K562 (cell line): ENCODE measurements around the gene FRMD4A. TPM values are rescaled to one million over a fixed set of nuclear protein-coding genes. Genes with fewer than 3 reads are reported as not detected.

Experiments
- ATAC-seq: fragments of 200-7000 bp; cut with Tn5 transposase; 3 replicates; pipeline ENCODE4 v1.9.1; 2020; ENCODE audit warnings: moderate library complexity
- BruUV-seq: library from RNA; stranded (reverse); fragments of 400-500 nt; replicated peaks from 2 replicates; lab custom pipeline; 2021; lab: Mats Ljungman, UMichigan
- CTCF ChIA-PET: fragments of 300-600 bp; formaldehyde crosslinking; extraction: SDS; loops from one replicate; lab custom pipeline; 2021; ENCODE audit warnings: low intra/inter-chr PET ratio; lab: Yijun Ruan, JAX
- POLR2A ChIA-PET: fragments of 300-600, 350-650 bp; sonication (Branson Sonifier 250); formaldehyde crosslinking; extraction: SDS; loops from one replicate; lab custom pipeline; 2021; ENCODE audit warnings: antibody characterized with exemption, inconsistent platforms; lab: Yijun Ruan, JAX
- DNase-seq, 4 experiments: peaks; one replicate each; pipeline versions ENCODE4 v3.0.0 to v3.0.0-alpha.2; 2011 to 2018; ENCODE audit warnings: low spot score in 3 of 4, mixed read lengths in 3 of 4; ENCODE audit errors: extremely low read depth in 1 of 4
- FAIRE-seq: peaks from 2 replicates; lab custom pipeline; 2011; peaks lifted over from hg19 to GRCh38; lab: Jason Lieb, UNC
- H2AFZ ChIP-seq: 2 replicates; pipeline ENCODE4 v1.6.0; 2011; ENCODE audit warnings: low read depth, low read length, control low read depth, inconsistent platforms
- H3K27ac ChIP-seq: fragments of 200-600 bp; 3 replicates; pipeline ENCODE4 v1.8.0; 2011; ENCODE audit warnings: low read depth, mild to moderate bottlenecking, control low read depth, inconsistent platforms, low read length, moderate library complexity, mixed read lengths; ENCODE audit errors: extremely low read depth
- H3K27me3 ChIP-seq, 2 experiments: fragments of 300-600 bp in 1 of 2; 2 replicates in 1 of 2; 3 replicates in 1 of 2; pipeline versions ENCODE4 v1.6.0 to v1.8.0; 2011; ENCODE audit warnings: inconsistent platforms in 2 of 2, low read length in 2 of 2, mild to moderate bottlenecking in 1 of 2, mixed read lengths in 1 of 2, moderate library complexity in 1 of 2; ENCODE audit not compliant: control insufficient read depth in 2 of 2, insufficient read depth in 2 of 2
- H3K36me3 ChIP-seq: fragments of 300-600 bp; 3 replicates; pipeline ENCODE4 v1.8.0; 2011; ENCODE audit warnings: mild to moderate bottlenecking, low read length, inconsistent platforms; ENCODE audit not compliant: control insufficient read depth, insufficient read depth
- H3K4me1 ChIP-seq, 2 experiments: fragments of 200-600 bp in 1 of 2; replicated peaks in 1 of 2; 2 replicates in 1 of 2; 3 replicates in 1 of 2; pipeline versions ENCODE4 v1.5.1 to v1.8.0; 2011; ENCODE audit warnings: inconsistent platforms in 2 of 2, low read length in 2 of 2, mild to moderate bottlenecking in 1 of 2, mixed read lengths in 1 of 2, moderate library complexity in 1 of 2; ENCODE audit not compliant: control insufficient read depth in 2 of 2, insufficient read depth in 2 of 2
- H3K4me2 ChIP-seq: 2 replicates; pipeline ENCODE4 v1.6.1; 2011; ENCODE audit warnings: low read length, control low read depth, inconsistent platforms, mixed read lengths; ENCODE audit not compliant: insufficient read depth
- H3K4me3 ChIP-seq: fragments of 200-600 bp; sonication (generic), shearing (Covaris generic); 2 replicates; pipeline ENCODE4 v1.5.1; 2016; ENCODE audit warnings: control low read depth, inconsistent platforms
- H3K79me2 ChIP-seq: fragments of 200-600 bp; 3 replicates; pipeline ENCODE4 v1.8.0; 2011; ENCODE audit warnings: low read length, inconsistent platforms; ENCODE audit not compliant: control insufficient read depth, insufficient read depth
- H3K9ac ChIP-seq, 2 experiments: 2 replicates each; pipeline versions ENCODE4 v1.6.0 to v1.6.1; 2011; ENCODE audit warnings: low read depth in 2 of 2, low read length in 2 of 2, control low read depth in 1 of 2, inconsistent platforms in 1 of 2, mild to moderate bottlenecking in 1 of 2, mixed read lengths in 1 of 2; ENCODE audit not compliant: insufficient read depth in 1 of 2
- H3K9me1 ChIP-seq: one replicate; pipeline ENCODE4 v1.6.0; 2011; ENCODE audit warnings: inconsistent platforms, mild to moderate bottlenecking, low read length, moderate library complexity; ENCODE audit not compliant: control insufficient read depth, insufficient read depth
- H3K9me3 ChIP-seq: replicated peaks from 2 replicates; pipeline ENCODE4 v1.5.1; 2011; ENCODE audit warnings: low read depth, low read length, inconsistent platforms; ENCODE audit not compliant: control insufficient read depth, insufficient read depth
- H4K20me1 ChIP-seq: replicated peaks from 2 replicates; pipeline ENCODE4 v1.6.1; 2011; ENCODE audit warnings: low read length, inconsistent platforms, mixed read lengths; ENCODE audit not compliant: control insufficient read depth, insufficient read depth
- FOS ChIP-seq: IDR thresholded peaks from 3 replicates; pipeline ENCODE4 v1.6.1; 2011; ENCODE audit not compliant: insufficient read length; ENCODE audit errors: extremely low read depth
- GABPB1 ChIP-seq: sonication (generic); formaldehyde crosslinking; IDR thresholded peaks from 2 replicates; pipeline ENCODE4 v1.8.0; 2022; ENCODE audit warnings: mild to moderate bottlenecking, missing genetic modification reagents
- KDM4B ChIP-seq, 2 experiments: fragments of 450-650 bp in 1 of 2; sonication (generic) in 1 of 2; IDR thresholded peaks; 2 replicates each; pipeline ENCODE4 v1.6.1; 2016 to 2017; ENCODE audit warnings: borderline replicate concordance in 2 of 2, antibody characterized with exemption in 1 of 2, low read depth in 1 of 2, mild to moderate bottlenecking in 1 of 2
- MXI1 ChIP-seq: IDR thresholded peaks from 2 replicates; pipeline ENCODE4 v1.6.1; 2011; ENCODE audit warnings: low read depth, mild to moderate bottlenecking, improper control_type of control experiment, low read length
- PHF8 ChIP-seq: fragments of 200-600 bp; sonication (generic); IDR thresholded peaks from 2 replicates; pipeline ENCODE4 v1.6.1; 2012; ENCODE audit warnings: mixed run types, mild to moderate bottlenecking, inconsistent platforms, low read length, moderate library complexity, borderline replicate concordance
- SREBF1 ChIP-seq: fragments of 150-350 bp; IDR thresholded peaks from 2 replicates; pipeline ENCODE4 v1.6.1; 2014; ENCODE audit warnings: antibody characterized with exemption, low read depth, low read length, borderline replicate concordance
- WHSC1 ChIP-seq: IDR thresholded peaks from one replicate; pipeline ENCODE4 v1.6.1; 2012; ENCODE audit warnings: low read length, control low read depth, inconsistent platforms
- ZFP91 ChIP-seq: sonication (generic); formaldehyde crosslinking; IDR thresholded peaks from 2 replicates; pipeline ENCODE4 v1.8.0; 2022; ENCODE audit warnings: mild to moderate bottlenecking, missing genetic modification reagents
- ZNF212 ChIP-seq: fragments of 450-650 bp; formaldehyde crosslinking; IDR thresholded peaks from 2 replicates; pipeline ENCODE4 v1.4.0; 2020; ENCODE audit warnings: mild to moderate bottlenecking
- ZNF224 ChIP-seq: sonication (generic); formaldehyde crosslinking; IDR thresholded peaks from 2 replicates; pipeline ENCODE4 v1.8.0; 2022; ENCODE audit warnings: mild to moderate bottlenecking, missing genetic modification reagents
- ZNF263 ChIP-seq: sonication (generic); formaldehyde crosslinking; IDR thresholded peaks from 2 replicates; pipeline ENCODE4 v1.8.0; 2022; ENCODE audit warnings: mild to moderate bottlenecking, missing genetic modification reagents, borderline replicate concordance
- ZNF282 ChIP-seq: sonication (generic); formaldehyde crosslinking; IDR thresholded peaks from 2 replicates; pipeline ENCODE4 v1.8.1; 2023; ENCODE audit warnings: missing genetic modification reagents
- ZNF311 ChIP-seq: fragments of 250-450 bp; sonication (Bioruptor Pico); IDR thresholded peaks from 2 replicates; pipeline ENCODE4 v1.4.0; 2020; ENCODE audit warnings: mild to moderate bottlenecking, moderate library complexity
- ZNF584 ChIP-seq: fragments of 200-800 bp; sonication (Bioruptor generic); IDR thresholded peaks from 2 replicates; pipeline ENCODE4 v1.6.1; 2016; ENCODE audit warnings: low read depth, mild to moderate bottlenecking, missing genetic modification characterization, missing compliant biosample characterization
- ZNF780A ChIP-seq: fragments of 250-450 bp; sonication (Bioruptor Pico); IDR thresholded peaks from 2 replicates; pipeline ENCODE4 v1.5.0; 2021; ENCODE audit warnings: mild to moderate bottlenecking
- WGBS: fragments of 100-300 bp; shearing (Covaris generic); methylation state at CpG from one replicate; pipeline ENCODE4 v1.1.6; 2016; ENCODE audit warnings: low coverage, mixed read lengths; ENCODE audit not compliant: insufficient coverage; ENCODE audit errors: missing lambda C conversion rate; 5-methylcytosine and 5-hydroxymethylcytosine counted together
- in situ Hi-C: fragments of 300-500 bp; cut with MboI; formaldehyde crosslinking; loops from 4 replicates; pipeline ENCODE4 v1.15.0; 2018; ENCODE audit warnings: inconsistent platforms, mixed read lengths
- intact Hi-C: fragments of 100-400 bp; cut with micrococcal nuclease; formaldehyde crosslinking; loops from 2 replicates; pipeline ENCODE4 v1.14.2; 2022
- polyA plus RNA-seq, 8 experiments: library from polyadenylated mRNA; depleted of rRNA in 4 of 8; stranded (reverse) in 5 of 8; unstranded in 3 of 8; fragments of >200 nt; fragmentation: Nextera tagmentation in 2 of 8; fragmentation: Illumina TruSeq in 1 of 8; extraction: Ambion mirVana in 2 of 8; extraction: Trizol in 1 of 8; gene quantifications; 2 replicates each; pipeline versions ENCODE4 v1.2.1 to v1.2.3, GENCODE V29; 2011 to 2014; ENCODE audit warnings: inconsistent platforms in 1 of 8, missing spikeins in 1 of 8
- total RNA-seq, 7 experiments: library from RNA; depleted of rRNA in 6 of 7; stranded (reverse); fragments of >200 nt in 6 of 7; fragmentation: Illumina TruSeq in 2 of 7; extraction: Trizol in 2 of 7; gene quantifications; 2 replicates each; pipeline versions ENCODE4 v1.2.1 to v1.2.3, GENCODE V29; 2011 to 2021; ENCODE audit warnings: low replicate concordance in 1 of 7
- TF ChIP-seq, protein P1 (sequence below): fragments of 250-450 bp; sonication (Bioruptor Pico); IDR thresholded peaks from 2 replicates; pipeline ENCODE4 v1.8.0; 2021; ENCODE audit warnings: mild to moderate bottlenecking, moderate library complexity
- TF ChIP-seq, protein P2 (sequence below): fragments of 450-650 bp; IDR thresholded peaks from 2 replicates; pipeline ENCODE4 v1.6.1; 2016; ENCODE audit warnings: antibody characterized with exemption

Gene FRMD4A
- total and polyA plus RNA-seq, 9 of the 15 experiments (the other 6 are each of a cell fraction or from before 2014, with no cell fraction given), result 0.80 to 5.2 (median 3.0) TPM

- TF ChIP-seq MXI1 (no peak), KDM4B (IDR thresholded peaks at IDR 0.05; ENCODE audit: borderline replicate concordance in 2 of 2, low read depth in 1 of 2) (no peak), FOS (no peak), ZFP91 (CRISPR knock-in tag) (no peak), ZNF311 (CRISPR knock-in tag) (no peak), ZNF780A (CRISPR knock-in tag) (no peak), PHF8 (no peak), ZNF212 (CRISPR knock-in tag) (no peak), ZNF282 (CRISPR knock-in tag) (no peak), GABPB1 (CRISPR knock-in tag) (no peak), ZNF584 (CRISPR knock-in tag) (no peak), ZNF263 (CRISPR knock-in tag) (no peak), ZNF224 (CRISPR knock-in tag) (no peak), SREBF1 (no peak), WHSC1 (no peak)
- TF ChIP-seq, protein P1, sequence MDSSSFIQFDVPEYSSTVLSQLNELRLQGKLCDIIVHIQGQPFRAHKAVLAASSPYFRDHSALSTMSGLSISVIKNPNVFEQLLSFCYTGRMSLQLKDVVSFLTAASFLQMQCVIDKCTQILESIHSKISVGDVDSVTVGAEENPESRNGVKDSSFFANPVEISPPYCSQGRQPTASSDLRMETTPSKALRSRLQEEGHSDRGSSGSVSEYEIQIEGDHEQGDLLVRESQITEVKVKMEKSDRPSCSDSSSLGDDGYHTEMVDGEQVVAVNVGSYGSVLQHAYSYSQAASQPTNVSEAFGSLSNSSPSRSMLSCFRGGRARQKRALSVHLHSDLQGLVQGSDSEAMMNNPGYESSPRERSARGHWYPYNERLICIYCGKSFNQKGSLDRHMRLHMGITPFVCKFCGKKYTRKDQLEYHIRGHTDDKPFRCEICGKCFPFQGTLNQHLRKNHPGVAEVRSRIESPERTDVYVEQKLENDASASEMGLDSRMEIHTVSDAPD (CRISPR knock-in tag), result no peak
- TF ChIP-seq, protein P2, sequence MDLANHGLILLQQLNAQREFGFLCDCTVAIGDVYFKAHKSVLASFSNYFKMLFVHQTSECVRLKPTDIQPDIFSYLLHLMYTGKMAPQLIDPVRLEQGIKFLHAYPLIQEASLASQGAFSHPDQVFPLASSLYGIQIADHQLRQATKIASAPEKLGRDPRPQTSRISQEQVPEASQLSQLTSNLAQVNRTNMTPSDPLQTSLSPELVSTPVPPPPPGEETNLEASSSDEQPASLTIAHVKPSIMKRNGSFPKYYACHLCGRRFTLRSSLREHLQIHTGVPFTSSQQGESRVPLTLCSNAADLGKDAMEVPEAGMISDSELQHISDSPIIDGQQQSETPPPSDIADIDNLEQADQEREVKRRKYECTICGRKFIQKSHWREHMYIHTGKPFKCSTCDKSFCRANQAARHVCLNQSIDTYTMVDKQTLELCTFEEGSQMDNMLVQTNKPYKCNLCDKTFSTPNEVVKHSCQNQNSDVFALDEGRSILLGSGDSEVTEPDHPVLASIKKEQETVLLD, result no peak
- Histone ChIP-seq H3K27ac (no peak overlapping the region), H2AFZ (no peak overlapping the region), H3K4me1 (no peaks in the 10 kb centered on the region), H3K9me3 (no peaks in the 10 kb centered on the region), H3K4me3 (no peak overlapping the region), H3K4me2 (no peak overlapping the region), H3K36me3 (peaks cover 9% of the 10 kb centered on the region; the same call in 2 of the 3 replicates), H4K20me1 (no peaks in the 10 kb centered on the region), H3K9ac (no peak overlapping the region), H3K9me1 (no peaks in the 10 kb centered on the region), H3K27me3 (no peaks in the 10 kb centered on the region), H3K79me2 (no peaks in the 10 kb centered on the region)
- in situ Hi-C loops, result no loop called here
- no TSS peak for BruUV-seq
- no peak for ATAC-seq
- WGBS, result 86% methylated on average over 6 of the region's 6 CpGs
- intact Hi-C loops, result no loop called here
- DNase-seq, result no peak
- ChIA-PET POLR2A (no interaction called here), CTCF (interaction anchor here (0.6 kb wide), 1 partner anchor 130 kb away, joined by 3 read pairs; no protein-coding TSS in a partner anchor)
- FAIRE-seq, result no peak
Observed at GRCh38 chr10:13631594-13631993, 699.1 kb downstream of the FRMD4A start.
